ENCODE results near the gene WDR62. TPM values are rescaled to one million over a fixed set of nuclear protein-coding genes. Genes with fewer than 3 reads are reported as not detected.

Gene WDR62
- total RNA-seq, 1 donor, result 1.4 TPM

GRCh38 chr19:36140304-36141038, 85.8 kb downstream of the WDR62 start:
- peak; percentile 96 for DNase-seq (ENCODE audit: insufficient read length, low spot score, missing footprints)
- Histone ChIP-seq H3K4me2 (ENCODE audit: insufficient read depth, low read length) (peak overlapping the region; percentile 98), H3K36me3 (ENCODE audit: insufficient read depth, low read length) (peaks cover 30% of the 10 kb centered on the region), H3K27ac (ENCODE audit: low read depth, low read length) (peak overlapping the region; percentile 93), H2AFZ (ENCODE audit: low read length) (peak overlapping the region; percentile 82), H3K4me3 (ENCODE audit: insufficient read depth, low read length) (peak overlapping the region; percentile 100), H3K9me3 (ENCODE audit: low read depth, low read length) (no peaks in the 10 kb centered on the region), H3K4me1 (ENCODE audit: insufficient read depth, low read length) (peaks cover 19% of the 10 kb centered on the region), H3K27me3 (ENCODE audit: insufficient read depth, low read length) (no peaks in the 10 kb centered on the region), H3K79me2 (ENCODE audit: insufficient read depth, low read length) (peaks cover 36% of the 10 kb centered on the region), H4K20me1 (ENCODE audit: insufficient read depth, low read length) (peaks cover 23% of the 10 kb centered on the region)
- no peak for TF ChIP-seq CTCF (IDR thresholded peaks at IDR 0.05; ENCODE audit: extremely low read depth, low read depth, low read length)

GRCh38 chr19:36141039-36141927, 86.6 kb downstream of the WDR62 start:
- Histone ChIP-seq H4K20me1 (ENCODE audit: insufficient read depth, low read length) (peaks cover 23% of the 10 kb centered on the region), H3K4me2 (ENCODE audit: insufficient read depth, low read length) (peak overlapping the region; percentile 98), H3K27me3 (ENCODE audit: insufficient read depth, low read length) (no peaks in the 10 kb centered on the region), H3K9me3 (ENCODE audit: low read depth, low read length) (no peaks in the 10 kb centered on the region), H3K79me2 (ENCODE audit: insufficient read depth, low read length) (peaks cover 43% of the 10 kb centered on the region), H3K4me1 (ENCODE audit: insufficient read depth, low read length) (peaks cover 19% of the 10 kb centered on the region), H3K36me3 (ENCODE audit: insufficient read depth, low read length) (peaks cover 38% of the 10 kb centered on the region), H2AFZ (ENCODE audit: low read length) (no peak overlapping the region), H3K4me3 (ENCODE audit: insufficient read depth, low read length) (peak overlapping the region; percentile 100), H3K27ac (ENCODE audit: low read depth, low read length) (no peak overlapping the region)
- DNase-seq (ENCODE audit: insufficient read length, low spot score, missing footprints), result peak; percentile 99
- no peak for TF ChIP-seq CTCF (IDR thresholded peaks at IDR 0.05; ENCODE audit: extremely low read depth, low read depth, low read length)

DNA sequence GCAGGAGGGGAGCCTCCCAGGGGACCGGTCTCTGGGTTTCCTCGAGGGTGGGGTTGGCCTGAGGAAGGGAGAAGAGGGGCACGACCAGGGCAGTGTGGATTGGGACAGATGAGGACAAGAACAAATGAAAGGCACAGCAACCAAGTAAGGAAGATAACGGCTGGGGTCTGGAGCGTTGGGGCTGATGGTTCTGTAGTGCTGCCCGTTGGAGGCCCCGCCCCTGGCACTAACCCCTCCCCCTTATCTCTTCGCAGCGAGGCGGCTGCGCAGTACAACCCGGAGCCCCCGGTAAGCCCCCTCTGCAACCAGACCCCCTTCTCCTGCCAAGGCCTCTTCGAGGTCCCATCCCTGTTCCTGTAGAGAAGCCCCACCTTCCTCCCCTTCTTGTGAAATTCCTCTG, 87.3 kb downstream of the WDR62 start:
- no peak for TF ChIP-seq CTCF (IDR thresholded peaks at IDR 0.05; ENCODE audit: extremely low read depth, low read depth, low read length)
- Histone ChIP-seq H3K9me3 (ENCODE audit: low read depth, low read length) (no peaks in the 10 kb centered on the region), H3K4me1 (ENCODE audit: insufficient read depth, low read length) (peaks cover 13% of the 10 kb centered on the region), H3K4me2 (ENCODE audit: insufficient read depth, low read length) (peak overlapping the region; percentile 71), H3K27ac (ENCODE audit: low read depth, low read length) (no peak overlapping the region), H4K20me1 (ENCODE audit: insufficient read depth, low read length) (peaks cover 23% of the 10 kb centered on the region), H3K27me3 (ENCODE audit: insufficient read depth, low read length) (no peaks in the 10 kb centered on the region), H3K4me3 (ENCODE audit: insufficient read depth, low read length) (no peak overlapping the region), H3K79me2 (ENCODE audit: insufficient read depth, low read length) (peaks cover 47% of the 10 kb centered on the region), H2AFZ (ENCODE audit: low read length) (no peak overlapping the region), H3K36me3 (ENCODE audit: insufficient read depth, low read length) (peaks cover 45% of the 10 kb centered on the region)
- DNase-seq (ENCODE audit: insufficient read length, low spot score, missing footprints), result no peak

DNA sequence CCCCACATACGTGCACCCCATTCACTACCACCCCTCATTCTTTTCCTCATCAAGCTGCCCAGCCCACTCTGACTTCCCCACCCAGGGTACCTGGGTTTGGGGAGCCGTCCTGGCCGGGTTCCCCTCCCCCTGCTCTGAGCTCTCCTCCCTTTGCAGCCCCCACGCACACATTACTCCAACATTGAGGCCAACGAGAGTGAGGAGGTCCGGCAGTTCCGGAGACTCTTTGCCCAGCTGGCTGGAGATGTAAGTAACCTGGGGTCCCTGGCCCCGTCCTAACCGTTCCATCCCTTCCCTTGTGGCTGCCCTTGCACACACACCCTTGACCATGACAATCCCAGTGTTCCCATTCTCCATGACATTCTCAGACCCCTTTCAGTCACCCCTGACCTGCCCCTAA, 87.8 kb downstream of the WDR62 start:
- Histone ChIP-seq H3K4me2 (ENCODE audit: insufficient read depth, low read length) (no peak overlapping the region), H3K27ac (ENCODE audit: low read depth, low read length) (no peak overlapping the region), H3K9me3 (ENCODE audit: low read depth, low read length) (no peaks in the 10 kb centered on the region), H3K79me2 (ENCODE audit: insufficient read depth, low read length) (peaks cover 48% of the 10 kb centered on the region), H4K20me1 (ENCODE audit: insufficient read depth, low read length) (peaks cover 23% of the 10 kb centered on the region), H2AFZ (ENCODE audit: low read length) (no peak overlapping the region), H3K4me3 (ENCODE audit: insufficient read depth, low read length) (no peak overlapping the region), H3K4me1 (ENCODE audit: insufficient read depth, low read length) (peaks cover 10% of the 10 kb centered on the region), H3K36me3 (ENCODE audit: insufficient read depth, low read length) (peaks cover 49% of the 10 kb centered on the region), H3K27me3 (ENCODE audit: insufficient read depth, low read length) (no peaks in the 10 kb centered on the region)
- no peak for DNase-seq (ENCODE audit: insufficient read length, low spot score, missing footprints)
- TF ChIP-seq CTCF (IDR thresholded peaks at IDR 0.05; ENCODE audit: extremely low read depth, low read depth, low read length), result no peak
